GM23338 (cell line): Measurements from ENCODE around the gene ZXDC. TPM values are rescaled to one million over a fixed set of nuclear protein-coding genes. Genes with fewer than 3 reads are reported as not detected.

ENCODE experiments used
- ATAC-seq: fragments of 200-7000 bp; cut with Tn5 transposase; 3 replicates; pipeline ENCODE4 v1.9.1; 2020
- DNase-seq: peaks from one replicate; pipeline ENCODE4 v3.0.0-alpha.2; 2015; ENCODE audit warnings: low spot score
- H2AFZ ChIP-seq: fragments of 200-600 bp; sonication (generic); 2 replicates; pipeline ENCODE4 v1.8.0; 2016; ENCODE audit warnings: antibody characterized with exemption, mild to moderate bottlenecking, moderate library complexity
- H3F3A ChIP-seq: fragments of 200-600 bp; sonication (generic); replicated peaks from 2 replicates; pipeline ENCODE4 v1.8.0; 2017; ENCODE audit warnings: antibody characterized with exemption, mixed run types, low read depth
- H3K27ac ChIP-seq: fragments of 200-600 bp; sonication (generic); 2 replicates; pipeline ENCODE4 v1.6.1; 2016; ENCODE audit warnings: low read depth
- H3K27me3 ChIP-seq: fragments of 200-600 bp; sonication (generic); 2 replicates; pipeline ENCODE4 v1.8.0; 2016; ENCODE audit warnings: mild to moderate bottlenecking, mixed run types, moderate library complexity; ENCODE audit not compliant: insufficient read depth
- H3K36me3 ChIP-seq: fragments of 200-600 bp; sonication (generic); 2 replicates; pipeline ENCODE4 v1.8.0; 2016; ENCODE audit warnings: mild to moderate bottlenecking; ENCODE audit not compliant: insufficient read depth
- H3K4me1 ChIP-seq: fragments of 200-600 bp; sonication (generic); 2 replicates; pipeline ENCODE4 v1.8.0; 2016; ENCODE audit warnings: mild to moderate bottlenecking, moderate library complexity; ENCODE audit not compliant: insufficient read depth
- H3K4me2 ChIP-seq: fragments of 200-600 bp; sonication (generic); 2 replicates; pipeline ENCODE4 v1.7.1; 2017; ENCODE audit warnings: mixed run types
- H3K4me3 ChIP-seq: fragments of 200-600 bp; sonication (generic); 2 replicates; pipeline ENCODE4 v1.6.1; 2016; ENCODE audit warnings: mixed run types
- H3K79me2 ChIP-seq: fragments of 200-600 bp; sonication (generic); replicated peaks from 2 replicates; pipeline ENCODE4 v1.8.0; 2017; ENCODE audit warnings: mild to moderate bottlenecking; ENCODE audit not compliant: insufficient read depth
- H3K9me2 ChIP-seq: fragments of 200-600 bp; sonication (generic); 2 replicates; pipeline ENCODE4 v1.8.0; 2017; ENCODE audit not compliant: insufficient read depth
- H4K20me1 ChIP-seq: fragments of 200-600 bp; sonication (generic); replicated peaks from 2 replicates; pipeline ENCODE4 v1.8.0; 2017; ENCODE audit warnings: mild to moderate bottlenecking; ENCODE audit not compliant: insufficient read depth
- H3K27ac Mint-ChIP-seq: 2 replicates; pipeline ENCODE4 v1.8.0; 2020; ENCODE audit warnings: inconsistent platforms, mild to moderate bottlenecking, moderate library complexity, mixed read lengths
- H3K27me3 Mint-ChIP-seq: 3 replicates; pipeline ENCODE4 v1.8.0; 2022; ENCODE audit warnings: low read depth, mild to moderate bottlenecking, moderate library complexity, mixed read lengths, inconsistent platforms; ENCODE audit not compliant: insufficient read depth, poor library complexity
- H3K36me3 Mint-ChIP-seq: 3 replicates; pipeline ENCODE4 v1.8.0; 2021; ENCODE audit warnings: low read depth, mild to moderate bottlenecking, inconsistent platforms, moderate library complexity, mixed read lengths
- H3K4me1 Mint-ChIP-seq: 3 replicates; pipeline ENCODE4 v1.8.0; 2020; ENCODE audit warnings: mild to moderate bottlenecking, inconsistent platforms, mixed read lengths
- H3K4me3 Mint-ChIP-seq: 3 replicates; pipeline ENCODE4 v1.8.0; 2021; ENCODE audit warnings: moderate library complexity, mild to moderate bottlenecking, inconsistent platforms, mixed read lengths
- H3K9me3 Mint-ChIP-seq: 3 replicates; pipeline ENCODE4 v1.8.0; 2020; ENCODE audit warnings: moderate library complexity, mild to moderate bottlenecking, inconsistent platforms, mixed read lengths
- CREB1 ChIP-seq: fragments of 250-450 bp; sonication (Bioruptor Pico); IDR thresholded peaks from 2 replicates; pipeline ENCODE4 v1.5.0; 2020; ENCODE audit warnings: low read depth, mild to moderate bottlenecking, moderate library complexity
- CTCF ChIP-seq, 2 experiments: fragments of 200-600 bp in 1 of 2; sonication (generic) in 1 of 2; conservative IDR thresholded peaks; 2 replicates each; pipeline versions ENCODE4 v1.5.1 to v1.6.1; 2016 to 2017; ENCODE audit warnings: antibody characterized with exemption in 2 of 2, low read depth in 2 of 2, mild to moderate bottlenecking in 2 of 2, moderate library complexity in 1 of 2
- EZH2 ChIP-seq: fragments of 200-600 bp; sonication (generic); IDR thresholded peaks from one replicate; pipeline ENCODE4 v1.8.0; 2017; ENCODE audit warnings: antibody characterized with exemption, mild to moderate bottlenecking, low read depth; ENCODE audit not compliant: unreplicated experiment
- NANOG ChIP-seq: IDR thresholded peaks from 2 replicates; pipeline ENCODE4 v1.6.1; 2016; ENCODE audit warnings: antibody characterized with exemption, borderline replicate concordance
- polyA plus RNA-seq: library from polyadenylated mRNA; unstranded; fragments of >200 nt; fragmentation: Nextera tagmentation; extraction: Ambion mirVana; gene quantifications from 2 replicates; pipeline ENCODE4 v1.2.1, GENCODE V29; 2016
- total RNA-seq: library from RNA; depleted of rRNA; stranded (reverse); fragments of >200 nt; shearing (Covaris generic); gene quantifications from 2 replicates; pipeline ENCODE4 v1.2.3, GENCODE V29; 2014
- TF ChIP-seq, protein P1 (sequence below): IDR thresholded peaks from one replicate; pipeline ENCODE4 v1.6.1; 2018; ENCODE audit warnings: antibody characterized with exemption; ENCODE audit not compliant: unreplicated experiment

Gene ZXDC
- total and polyA plus RNA-seq, 2 experiments from 2014 or later: 5.7 to 45.1 TPM

DNA sequence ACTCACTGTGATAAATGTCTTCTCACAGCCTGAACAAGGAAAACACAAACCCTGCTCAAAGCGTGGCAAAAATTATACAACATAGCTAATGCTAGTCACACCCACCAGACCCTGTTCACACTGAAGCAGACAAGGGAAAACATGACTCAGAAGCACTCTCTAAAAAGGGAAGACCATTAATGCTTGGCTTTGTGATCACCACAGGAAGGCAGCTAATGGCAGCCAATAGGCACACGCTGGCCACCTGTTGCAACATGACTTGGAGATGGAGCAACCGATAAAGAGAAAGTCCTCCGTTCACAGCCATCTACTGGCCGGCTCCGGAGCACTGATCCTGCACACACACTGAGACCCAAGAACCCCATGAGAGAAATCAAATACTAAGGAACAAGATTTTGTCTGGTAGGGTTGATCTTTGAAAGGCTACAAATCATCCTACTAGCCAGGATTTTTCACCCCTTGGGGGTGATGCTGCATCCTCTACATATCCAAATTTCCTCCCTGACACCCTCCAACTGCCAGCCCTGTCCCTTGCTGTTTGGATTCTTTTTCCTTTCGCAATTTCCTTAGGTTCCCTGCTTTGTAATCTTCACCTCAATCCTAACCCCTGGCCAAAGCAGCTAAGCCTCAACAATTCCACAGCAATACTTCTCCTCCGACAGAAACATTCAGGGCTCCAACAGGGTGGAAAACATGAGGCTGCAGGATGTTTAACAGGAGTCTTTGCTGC lies 3.2 kb downstream of the ZXDC start:
- H3F3A ChIP-seq: no peaks in the 10 kb centered on the region

More for the DNA sequence above, 3.2 kb downstream of the ZXDC start:
- peaks cover 26% of the 10 kb centered on the region for H3K36me3 ChIP-seq
- Mint-ChIP-seq H3K36me3 (peaks cover 57% of the 10 kb centered on the region), H3K27me3 (peaks cover 8% of the 10 kb centered on the region), H3K27ac (peak overlapping the region; percentile 83), H3K4me3 (peak overlapping the region; percentile 91), H3K4me1 (peaks cover 35% of the 10 kb centered on the region), H3K9me3 (no peaks in the 10 kb centered on the region; the same call in 2 of the 3 replicates)
- peak overlapping the region; percentile 93 for H3K4me2 ChIP-seq
- TF ChIP-seq, protein P1, sequence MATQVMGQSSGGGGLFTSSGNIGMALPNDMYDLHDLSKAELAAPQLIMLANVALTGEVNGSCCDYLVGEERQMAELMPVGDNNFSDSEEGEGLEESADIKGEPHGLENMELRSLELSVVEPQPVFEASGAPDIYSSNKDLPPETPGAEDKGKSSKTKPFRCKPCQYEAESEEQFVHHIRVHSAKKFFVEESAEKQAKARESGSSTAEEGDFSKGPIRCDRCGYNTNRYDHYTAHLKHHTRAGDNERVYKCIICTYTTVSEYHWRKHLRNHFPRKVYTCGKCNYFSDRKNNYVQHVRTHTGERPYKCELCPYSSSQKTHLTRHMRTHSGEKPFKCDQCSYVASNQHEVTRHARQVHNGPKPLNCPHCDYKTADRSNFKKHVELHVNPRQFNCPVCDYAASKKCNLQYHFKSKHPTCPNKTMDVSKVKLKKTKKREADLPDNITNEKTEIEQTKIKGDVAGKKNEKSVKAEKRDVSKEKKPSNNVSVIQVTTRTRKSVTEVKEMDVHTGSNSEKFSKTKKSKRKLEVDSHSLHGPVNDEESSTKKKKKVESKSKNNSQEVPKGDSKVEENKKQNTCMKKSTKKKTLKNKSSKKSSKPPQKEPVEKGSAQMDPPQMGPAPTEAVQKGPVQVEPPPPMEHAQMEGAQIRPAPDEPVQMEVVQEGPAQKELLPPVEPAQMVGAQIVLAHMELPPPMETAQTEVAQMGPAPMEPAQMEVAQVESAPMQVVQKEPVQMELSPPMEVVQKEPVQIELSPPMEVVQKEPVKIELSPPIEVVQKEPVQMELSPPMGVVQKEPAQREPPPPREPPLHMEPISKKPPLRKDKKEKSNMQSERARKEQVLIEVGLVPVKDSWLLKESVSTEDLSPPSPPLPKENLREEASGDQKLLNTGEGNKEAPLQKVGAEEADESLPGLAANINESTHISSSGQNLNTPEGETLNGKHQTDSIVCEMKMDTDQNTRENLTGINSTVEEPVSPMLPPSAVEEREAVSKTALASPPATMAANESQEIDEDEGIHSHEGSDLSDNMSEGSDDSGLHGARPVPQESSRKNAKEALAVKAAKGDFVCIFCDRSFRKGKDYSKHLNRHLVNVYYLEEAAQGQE: no peak
- TF ChIP-seq NANOG: no peak
- no peak for TF ChIP-seq CREB1 (CRISPR knock-in tag)
- TF ChIP-seq CTCF (conservative IDR thresholded peaks at IDR 0.05; ENCODE audit: low read depth in 2 of 2): no peak
- TF ChIP-seq EZH2: no peak
- ATAC-seq (no peak), DNase-seq (no peak)
- peaks cover 73% of the 10 kb centered on the region for H3K79me2 ChIP-seq
- peak overlapping the region; percentile 85; the same call in 1 of the 2 replicates for H3K4me3 ChIP-seq
- H2AFZ ChIP-seq: no peak overlapping the region
- H3K27ac ChIP-seq: 0 out of 2 replicates have a peak overlapping the region, but pooled peaks have one; percentile 39
- H3K4me1 ChIP-seq: peaks cover 18% of the 10 kb centered on the region
- peaks cover 42% of the 10 kb centered on the region for H4K20me1 ChIP-seq
- no peaks in the 10 kb centered on the region for H3K27me3 ChIP-seq
- H3K9me2 ChIP-seq: no peaks in the 10 kb centered on the region
